Heart right ventricle (tissue), 16 donors: Measurements from ENCODE around the gene PIPOX. TPM values are rescaled to one million over a fixed set of nuclear protein-coding genes. Genes with fewer than 3 reads are reported as not detected.
A peak's percentile ranks its signal among the peaks of the same experiment; 100 is the strongest.

Experiments used
- ATAC-seq, 8 donors: fragments of 200-7000 bp; cut with Tn5 transposase; one replicate each; pipeline ENCODE4 v1.9.1; 2020; ENCODE audit warnings: mild to moderate bottlenecking in 8 of 8, moderate library complexity in 8 of 8, moderate number of reproducible peaks in 1 of 8
- DNase-seq, 2 donors: peaks; one replicate each; pipeline ENCODE4 v3.0.0-alpha.2; 2020
- H3K27ac ChIP-seq, 10 donors: fragments of 200-600 bp; sonication (generic) in 2 of 10; one replicate each; pipeline versions ENCODE4 v1.5.0 to v1.8.0; 2020 to 2022; ENCODE audit warnings: mild to moderate bottlenecking in 3 of 10
- H3K27me3 ChIP-seq, 7 donors: fragments of 200-600 bp; one replicate each; pipeline ENCODE4 v1.8.0; 2021 to 2022; ENCODE audit warnings: mild to moderate bottlenecking in 2 of 7
- H3K36me3 ChIP-seq, 9 donors: fragments of 200-600 bp; sonication (generic) in 1 of 9; one replicate each; pipeline versions ENCODE4 v1.5.0 to v1.8.0; 2020 to 2022; ENCODE audit warnings: mild to moderate bottlenecking in 2 of 9
- H3K4me1 ChIP-seq, 9 donors: fragments of 200-600 bp; sonication (generic) in 1 of 9; one replicate each; pipeline versions ENCODE4 v1.5.0 to v1.8.0; 2020 to 2022; ENCODE audit warnings: mild to moderate bottlenecking in 4 of 9
- H3K4me3 ChIP-seq, 10 donors: fragments of 200-600 bp; sonication (generic) in 2 of 10; one replicate each; pipeline versions ENCODE4 v1.5.0 to v1.8.0; 2020 to 2022; ENCODE audit warnings: mild to moderate bottlenecking in 7 of 10, moderate library complexity in 2 of 10
- H3K9me3 ChIP-seq, 11 donors: fragments of 200-600 bp in 10 of 11; sonication (generic) in 2 of 11; one replicate each; pipeline versions ENCODE4 v1.5.0 to v1.8.0; 2013 to 2022; ENCODE audit warnings: mild to moderate bottlenecking in 2 of 11, control low read depth in 1 of 11, moderate library complexity in 1 of 11
- CTCF ChIP-seq, 9 donors: fragments of 200-600 bp; sonication (generic) in 2 of 9; IDR thresholded peaks; one replicate each; pipeline versions ENCODE4 v1.5.0 to v1.8.0; 2021 to 2022; ENCODE audit warnings: antibody characterized with exemption in 9 of 9, mild to moderate bottlenecking in 5 of 9, moderate library complexity in 1 of 9
- WGBS, 2 donors: extraction: QIAGEN DNeasy Blood & Tissue Kit; methylation state at CpG; one replicate each; pipeline ENCODE4 v1.1.7; 2013; ENCODE audit warnings: inconsistent platforms in 1 of 2; 5-methylcytosine and 5-hydroxymethylcytosine counted together
- intact Hi-C, 10 donors: fragments of 100-400 bp; cut with DNase I; formaldehyde crosslinking; loops; one replicate each; pipeline versions ENCODE4 v1.11.1 to v1.14.2; 2022
- polyA plus RNA-seq, 2 donors: library from polyadenylated mRNA; stranded (reverse); fragments of 200-250 nt; gene quantifications; one replicate each; pipeline ENCODE4 v1.2.3, GENCODE V29; 2013
- total RNA-seq, 10 donors: library from RNA; stranded (reverse); fragmentation: NEBNext Ultra II Directional in 3 of 10; extraction: Animal tissue kit (Norgen Biotek cat#: 25700) in 3 of 10; gene quantifications; one replicate each; pipeline versions ENCODE4 v1.2.1 to v1.2.4, GENCODE V29; 2021 to 2023
- donor health status: Arrhythmogenic right ventricular cardiomyopathy.
- donor health status: ischemic (EF 13 %, LVEDD 7.1; RV severe dilation, severe dysfunction).
- donor health status: healthy with polysubstance abuse.
- donor health status: DM: no; HTN: yes; CAD: no.
- donor health status: DM: no; HTN: no; CAD: no.
- donor health status: ischemic (EF 25% LVEDD 6.9; RV normal size, moderate dysfunction).
- donor health status: ischemic (EF 25% LVEDD 5.7; RV mildly dilated, moderate dysfunction).
- donor health status: healthy.
- donor health status: DM: yes; HTN: yes; CAD: no.
- donor health status: Ischemic cardiomyopathy.
- donor health status: ischemic (EF 35%, LVEDD 5.7; RV mildly dilated, moderate dysfunction).
- donor health status: nonischemic (EF 11% LVEDD 7.7; RV severe dilation, severe dysfunction).
- donor health status: DM: yes; HTN: yes; CAD: no.
- donor health status: PGD.
- donor health status: ischemic (EF 29% LVEDD 5.4; RV normal size, mild dysfunction).
- donor health status: nonischemic (EF 23%, LVEDD 6.1; RV moderate dilation, normal function).

PIPOX gene
- total and polyA plus RNA-seq, 12 donors, result 0.12 to 4.1 (median 0.76) TPM; not detected in 2

- DNase-seq, result no peak
- H3K36me3 ChIP-seq, result no peaks in the 10 kb centered on the region
- peaks cover 0 to 28% (median 9%) of the 10 kb centered on the region in 9 donors for H3K4me1 ChIP-seq
- intact Hi-C loops, result no loop called here
- H3K27me3 ChIP-seq, result peaks cover 0 to 33% (median 16%) of the 10 kb centered on the region in 7 donors
- 78 to 81% methylated on average over 13 of the region's 13 CpGs for WGBS, 2 donors
- no peak for TF ChIP-seq CTCF (IDR thresholded peaks at IDR 0.05)
- no peak overlapping the region for H3K27ac ChIP-seq
- no peak overlapping the region for H3K4me3 ChIP-seq
- peaks cover 0 to 6% (median 0%) of the 10 kb centered on the region in 11 donors for H3K9me3 ChIP-seq
- no peak for ATAC-seq
Observed at GRCh38 chr17:29039764-29040598, 3.0 kb upstream of the PIPOX start.

GRCh38 chr17:29041091-29041490, 1.9 kb upstream of the PIPOX start:
- H3K36me3 ChIP-seq, result no peaks in the 10 kb centered on the region
- no peak overlapping the region for H3K4me3 ChIP-seq
- no peaks in the 10 kb centered on the region for H3K9me3 ChIP-seq
- no peak for TF ChIP-seq CTCF (IDR thresholded peaks at IDR 0.05)
- no peak overlapping the region for H3K27ac ChIP-seq
- DNase-seq, result no peak
- H3K27me3 ChIP-seq, result peaks cover 0 to 35% (median 20%) of the 10 kb centered on the region in 7 donors
- ATAC-seq, result no peak
- intact Hi-C loops, result no loop called here
- H3K4me1 ChIP-seq, result peaks cover 0 to 34% (median 9%) of the 10 kb centered on the region in 9 donors
- WGBS, 2 donors, result 100% methylated on average over 2 of the region's 2 CpGs

GRCh38 chr17:29041571-29041970, 1.4 kb upstream of the PIPOX start:
- intact Hi-C loops, result no loop called here
- DNase-seq (no peak), ATAC-seq (no peak)
- H3K27me3 ChIP-seq, result peaks cover 0 to 33% (median 16%) of the 10 kb centered on the region in 7 donors
- H3K4me3 ChIP-seq, result no peak overlapping the region
- H3K36me3 ChIP-seq, result no peaks in the 10 kb centered on the region
- H3K27ac ChIP-seq, result peak overlapping the region in 1 of 10 donors; percentile 83
- TF ChIP-seq CTCF (IDR thresholded peaks at IDR 0.05), result no peak
- WGBS, 2 donors, result 93 to 97% methylated on average over 6 of the region's 6 CpGs
- H3K9me3 ChIP-seq, result no peaks in the 10 kb centered on the region
- H3K4me1 ChIP-seq, result peaks cover 0 to 39% (median 9%) of the 10 kb centered on the region in 9 donors

- no peak for DNase-seq
- Histone ChIP-seq H3K4me3 (no peak overlapping the region), H3K27ac (peak overlapping the region in 1 of 10 donors; percentile 83), H3K9me3 (no peaks in the 10 kb centered on the region), H3K4me1 (peaks cover 0 to 39% (median 9%) of the 10 kb centered on the region in 9 donors), H3K36me3 (no peaks in the 10 kb centered on the region), H3K27me3 (peaks cover 0 to 34% (median 11%) of the 10 kb centered on the region in 7 donors)
- ATAC-seq, result peak in 2 of 8 donors; percentile 12 to 25
- intact Hi-C loops, result no loop called here
- WGBS, 2 donors, result 80 to 81% methylated on average over 11 of the region's 11 CpGs
- no peak for TF ChIP-seq CTCF (IDR thresholded peaks at IDR 0.05)
Observed at GRCh38 chr17:29042026-29042678, 789 bp upstream of the PIPOX start.
